ENCODE measurements around the gene SNX19.

Gene SNX19

DNA sequence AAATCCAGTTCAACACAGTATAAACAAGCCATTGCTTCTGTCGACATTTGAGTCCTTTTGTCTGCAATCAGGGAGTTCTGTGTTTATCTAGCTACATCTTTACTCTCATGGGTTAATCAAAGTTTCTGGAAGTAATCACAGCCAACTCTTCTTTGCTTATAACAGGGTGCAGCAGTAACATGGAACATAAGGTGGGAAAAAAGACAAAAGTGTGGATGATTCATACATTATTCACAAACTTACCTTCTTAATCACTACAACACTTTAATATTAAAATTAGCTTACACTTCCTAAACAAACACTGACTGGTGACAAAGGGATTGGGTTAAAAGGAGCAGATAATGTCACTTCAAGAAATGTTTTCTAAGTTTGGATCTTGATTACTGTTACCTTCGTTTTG is 44.7 kb downstream of the SNX19 start:
- H3K4me3 ChIP-seq (ENCODE audit: low read depth, low read length), result no peak overlapping the region
- in situ Hi-C loops (cut with HindIII; ENCODE audit: low sequenced_read_pairs), result no loop called here
- TF ChIP-seq, protein P1, sequence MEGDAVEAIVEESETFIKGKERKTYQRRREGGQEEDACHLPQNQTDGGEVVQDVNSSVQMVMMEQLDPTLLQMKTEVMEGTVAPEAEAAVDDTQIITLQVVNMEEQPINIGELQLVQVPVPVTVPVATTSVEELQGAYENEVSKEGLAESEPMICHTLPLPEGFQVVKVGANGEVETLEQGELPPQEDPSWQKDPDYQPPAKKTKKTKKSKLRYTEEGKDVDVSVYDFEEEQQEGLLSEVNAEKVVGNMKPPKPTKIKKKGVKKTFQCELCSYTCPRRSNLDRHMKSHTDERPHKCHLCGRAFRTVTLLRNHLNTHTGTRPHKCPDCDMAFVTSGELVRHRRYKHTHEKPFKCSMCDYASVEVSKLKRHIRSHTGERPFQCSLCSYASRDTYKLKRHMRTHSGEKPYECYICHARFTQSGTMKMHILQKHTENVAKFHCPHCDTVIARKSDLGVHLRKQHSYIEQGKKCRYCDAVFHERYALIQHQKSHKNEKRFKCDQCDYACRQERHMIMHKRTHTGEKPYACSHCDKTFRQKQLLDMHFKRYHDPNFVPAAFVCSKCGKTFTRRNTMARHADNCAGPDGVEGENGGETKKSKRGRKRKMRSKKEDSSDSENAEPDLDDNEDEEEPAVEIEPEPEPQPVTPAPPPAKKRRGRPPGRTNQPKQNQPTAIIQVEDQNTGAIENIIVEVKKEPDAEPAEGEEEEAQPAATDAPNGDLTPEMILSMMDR (IDR thresholded peaks at IDR 0.05; ENCODE audit: low read depth, low read length, missing control alignments), result no peak
- DNase-seq (ENCODE audit: low read depth), result no peak

DNA sequence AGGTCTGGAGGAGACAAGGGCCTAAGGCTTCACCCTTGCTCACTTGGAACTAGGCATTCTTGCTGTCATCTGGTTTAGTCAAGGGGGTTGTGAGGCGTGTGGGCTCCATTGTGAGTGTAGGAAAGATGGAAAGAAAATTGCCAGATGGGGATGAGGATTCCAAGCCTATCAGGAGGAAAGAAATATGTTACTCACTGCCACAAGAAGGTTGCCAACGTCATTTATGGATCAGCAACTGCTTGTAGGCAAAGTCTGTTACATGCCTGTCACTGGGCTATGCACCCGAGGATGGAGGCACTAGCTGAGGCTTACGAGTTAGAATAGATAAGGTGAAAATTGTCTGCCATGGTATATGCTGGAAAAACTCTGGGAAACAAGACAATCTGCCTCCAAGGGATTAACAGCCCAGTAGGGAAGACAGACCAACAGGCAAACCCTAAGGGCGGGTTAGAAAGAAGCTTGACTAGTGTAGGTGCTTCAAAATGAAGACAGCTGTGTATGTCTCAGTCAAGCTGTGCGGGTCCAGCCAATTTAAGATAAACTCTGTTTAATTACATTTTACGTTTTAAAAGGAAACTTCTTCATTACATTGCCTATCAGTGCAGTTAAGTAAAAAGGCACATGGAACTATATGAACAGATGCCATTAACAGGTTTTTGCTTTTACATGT is 47.4 kb downstream of the SNX19 start:
- in situ Hi-C loops (cut with HindIII; ENCODE audit: low sequenced_read_pairs), result no loop called here
- DNase-seq (ENCODE audit: low read depth), result no peak
- H3K4me3 ChIP-seq (ENCODE audit: low read depth, low read length), result no peak overlapping the region
- TF ChIP-seq, protein P1 (IDR thresholded peaks at IDR 0.05; ENCODE audit: low read depth, low read length, missing control alignments), result no peak

DNA sequence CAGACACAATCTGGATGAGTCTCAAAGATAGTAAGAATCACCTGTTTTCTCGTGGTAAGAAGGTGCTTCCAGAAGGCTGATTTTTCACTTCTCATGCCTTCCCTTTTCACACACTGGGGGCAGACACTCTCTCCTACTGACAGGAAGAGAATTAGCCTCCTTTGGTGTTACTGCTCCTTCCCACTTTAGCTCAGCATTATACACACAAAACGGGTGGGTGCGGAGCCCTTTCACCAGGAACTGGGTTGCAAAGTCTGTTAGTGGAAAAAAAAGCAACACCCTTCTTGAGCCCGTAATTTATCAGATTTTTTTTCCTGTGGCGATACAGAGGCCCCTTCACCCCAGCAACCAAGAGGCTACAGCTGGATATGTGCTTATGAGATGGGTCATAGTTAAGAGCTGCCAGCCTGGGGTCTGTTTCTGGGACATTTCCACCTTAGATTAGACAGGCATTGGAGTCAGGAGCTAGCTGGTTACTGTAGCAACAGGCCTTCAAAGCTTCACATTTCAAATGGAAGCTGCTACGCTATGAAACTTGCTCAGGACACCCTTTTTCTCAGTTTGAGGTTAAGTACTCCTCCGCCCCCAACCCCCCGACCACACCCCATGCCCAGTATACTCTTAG is 48.1 kb downstream of the SNX19 start:
- in situ Hi-C loops (cut with HindIII; ENCODE audit: low sequenced_read_pairs), result no loop called here
- TF ChIP-seq, protein P1 (IDR thresholded peaks at IDR 0.05; ENCODE audit: low read depth, low read length, missing control alignments), result no peak
- DNase-seq (ENCODE audit: low read depth), result no peak

GRCh38 chr11:130866831-130867230 is 49.4 kb downstream of the SNX19 start:
- in situ Hi-C loops (cut with HindIII; ENCODE audit: low sequenced_read_pairs), result no loop called here
- TF ChIP-seq, protein P1 (IDR thresholded peaks at IDR 0.05; ENCODE audit: low read depth, low read length, missing control alignments), result no peak

More for the DNA sequence above, 48.1 kb downstream of the SNX19 start:
- H3K4me3 ChIP-seq (ENCODE audit: low read depth, low read length), result no peak overlapping the region

GRCh38 chr11:130865774-130866114 is 50.5 kb downstream of the SNX19 start:
- no peak for DNase-seq (ENCODE audit: low read depth)
- H3K4me3 ChIP-seq (ENCODE audit: low read depth, low read length), result no peak overlapping the region
- TF ChIP-seq, protein P1 (IDR thresholded peaks at IDR 0.05; ENCODE audit: low read depth, low read length, missing control alignments), result no peak
- in situ Hi-C loops (cut with HindIII; ENCODE audit: low sequenced_read_pairs), result no loop called here

More at GRCh38 chr11:130866831-130867230, 49.4 kb downstream of the SNX19 start:
- no peak for DNase-seq (ENCODE audit: low read depth)
- no peak overlapping the region for H3K4me3 ChIP-seq (ENCODE audit: low read depth, low read length)

DNA sequence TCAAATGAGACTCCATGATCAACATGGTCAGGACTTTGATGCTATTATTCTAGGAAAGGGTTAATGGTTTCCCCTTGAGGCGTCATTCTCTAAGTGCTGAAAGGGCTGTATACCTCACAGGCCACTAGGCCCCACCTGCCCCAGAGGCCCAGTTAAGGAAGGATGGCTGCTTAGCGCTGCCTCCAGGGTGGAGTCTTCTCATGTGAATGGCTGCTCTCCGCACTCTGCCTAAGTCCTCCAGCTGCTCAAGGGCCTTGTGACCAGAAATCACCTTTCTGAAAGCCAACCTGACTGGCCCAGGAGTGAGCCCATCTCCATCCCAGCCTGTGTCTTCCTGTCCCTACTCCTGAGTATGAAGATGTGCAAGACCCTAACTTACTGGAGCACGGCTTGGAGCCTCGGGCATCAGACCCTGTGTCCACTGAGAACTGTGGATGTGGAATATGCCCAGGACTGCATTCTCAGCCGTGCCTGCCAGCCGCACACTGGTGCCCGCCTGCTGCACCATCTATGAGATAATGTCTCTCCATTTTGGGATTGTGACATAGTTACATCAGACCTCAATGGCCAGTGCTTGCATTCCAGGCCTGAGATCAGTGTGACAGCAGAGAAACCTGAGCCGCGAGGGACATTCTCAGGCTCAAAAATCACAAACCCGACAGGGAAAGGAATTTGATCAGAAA is 51.0 kb downstream of the SNX19 start:
- no peak overlapping the region for H3K4me3 ChIP-seq (ENCODE audit: low read depth, low read length)
- in situ Hi-C loops (cut with HindIII; ENCODE audit: low sequenced_read_pairs), result no loop called here
- TF ChIP-seq, protein P1 (IDR thresholded peaks at IDR 0.05; ENCODE audit: low read depth, low read length, missing control alignments), result no peak
- no peak for DNase-seq (ENCODE audit: low read depth)
